ENCODE results near the gene ADM5.

ADM5 gene

DNA sequence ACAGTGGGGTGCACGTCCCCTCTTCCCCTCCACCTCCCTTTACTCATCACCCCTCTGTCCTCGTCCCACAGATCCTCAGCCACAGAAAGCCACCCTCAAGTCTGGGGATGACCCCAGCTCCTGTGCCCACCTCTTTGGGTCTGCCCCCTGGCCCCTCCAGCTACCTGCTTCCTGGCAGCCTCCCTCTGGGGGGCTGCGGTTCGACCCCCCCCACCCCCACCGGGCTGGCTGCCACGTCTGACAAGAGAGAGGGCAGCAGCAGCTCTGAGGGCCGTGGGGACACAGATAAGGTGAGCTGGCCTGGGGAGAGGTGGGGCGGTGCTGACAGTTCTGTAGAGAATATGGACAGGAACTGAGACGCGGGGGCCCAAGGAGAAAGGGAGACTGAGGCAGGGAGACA is 34.8 kb upstream of the ADM5 start:
- TF ChIP-seq CTCF (IDR thresholded peaks at IDR 0.05; ENCODE audit: borderline replicate concordance, insufficient read depth, low read depth, low read length) = no peak
- H3K4me3 ChIP-seq (ENCODE audit: low read depth, low read length) = no peak overlapping the region

GRCh38 chr19:49655570-49656455 is 33.6 kb upstream of the ADM5 start:
- TF ChIP-seq CTCF (IDR thresholded peaks at IDR 0.05; ENCODE audit: borderline replicate concordance, insufficient read depth, low read depth, low read length) = no peak
- no peak overlapping the region for H3K4me3 ChIP-seq (ENCODE audit: low read depth, low read length)

GRCh38 chr19:49656456-49657109 is 32.8 kb upstream of the ADM5 start:
- no peak overlapping the region for H3K4me3 ChIP-seq (ENCODE audit: low read depth, low read length)
- no peak for TF ChIP-seq CTCF (IDR thresholded peaks at IDR 0.05; ENCODE audit: borderline replicate concordance, insufficient read depth, low read depth, low read length)

DNA sequence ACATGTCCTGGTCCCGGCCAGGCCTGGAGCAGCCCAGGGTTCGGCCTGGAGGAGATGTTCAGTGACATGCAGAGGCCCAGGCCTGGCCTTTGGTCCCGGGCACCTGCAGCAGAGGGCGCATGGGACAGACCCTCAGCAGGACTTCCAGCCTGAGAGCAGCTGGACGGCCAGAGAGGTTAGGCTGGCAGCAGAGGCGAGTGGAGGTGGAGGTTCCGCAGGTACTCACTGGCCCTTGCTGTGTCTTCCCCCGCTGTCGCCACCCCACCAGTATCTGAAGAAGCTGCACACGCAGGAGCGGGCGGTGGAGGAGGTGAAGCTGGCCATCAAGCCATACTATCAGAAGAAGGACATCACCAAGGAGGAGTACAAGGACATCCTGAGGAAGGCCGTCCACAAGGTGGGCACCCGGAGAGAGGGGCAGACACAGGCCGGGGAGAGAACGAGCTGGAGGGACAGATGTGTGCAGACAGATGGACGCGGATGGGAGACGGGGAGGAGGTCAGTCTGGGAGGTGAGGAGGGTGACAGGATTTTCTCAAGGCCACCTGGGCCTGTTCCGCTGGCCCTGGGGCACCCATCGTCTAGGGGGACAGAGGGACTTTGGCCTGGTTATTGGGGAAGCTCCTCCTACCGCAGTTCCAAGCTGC is 31.8 kb upstream of the ADM5 start:
- H3K4me3 ChIP-seq (ENCODE audit: low read depth, low read length) = no peak overlapping the region
- no peak for TF ChIP-seq CTCF (IDR thresholded peaks at IDR 0.05; ENCODE audit: borderline replicate concordance, insufficient read depth, low read depth, low read length)

DNA sequence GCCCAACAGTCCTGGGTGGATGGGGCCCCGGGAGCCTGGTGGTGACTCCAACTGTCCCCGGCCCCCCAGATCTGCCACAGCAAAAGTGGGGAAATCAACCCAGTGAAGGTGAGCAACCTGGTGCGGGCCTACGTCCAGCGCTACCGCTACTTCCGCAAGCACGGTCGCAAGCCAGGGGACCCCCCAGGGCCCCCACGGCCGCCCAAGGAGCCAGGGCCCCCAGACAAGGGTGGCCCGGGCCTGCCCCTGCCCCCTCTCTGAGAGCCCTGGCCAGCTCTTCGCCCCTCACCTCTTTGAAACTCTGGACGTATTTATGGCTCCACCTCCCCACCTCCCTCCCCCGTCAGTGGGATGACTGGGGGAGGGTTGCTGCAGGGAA is 31.3 kb upstream of the ADM5 start:
- H3K4me3 ChIP-seq (ENCODE audit: low read depth, low read length) = no peak overlapping the region
- no peak for TF ChIP-seq CTCF (IDR thresholded peaks at IDR 0.05; ENCODE audit: borderline replicate concordance, insufficient read depth, low read depth, low read length)

DNA sequence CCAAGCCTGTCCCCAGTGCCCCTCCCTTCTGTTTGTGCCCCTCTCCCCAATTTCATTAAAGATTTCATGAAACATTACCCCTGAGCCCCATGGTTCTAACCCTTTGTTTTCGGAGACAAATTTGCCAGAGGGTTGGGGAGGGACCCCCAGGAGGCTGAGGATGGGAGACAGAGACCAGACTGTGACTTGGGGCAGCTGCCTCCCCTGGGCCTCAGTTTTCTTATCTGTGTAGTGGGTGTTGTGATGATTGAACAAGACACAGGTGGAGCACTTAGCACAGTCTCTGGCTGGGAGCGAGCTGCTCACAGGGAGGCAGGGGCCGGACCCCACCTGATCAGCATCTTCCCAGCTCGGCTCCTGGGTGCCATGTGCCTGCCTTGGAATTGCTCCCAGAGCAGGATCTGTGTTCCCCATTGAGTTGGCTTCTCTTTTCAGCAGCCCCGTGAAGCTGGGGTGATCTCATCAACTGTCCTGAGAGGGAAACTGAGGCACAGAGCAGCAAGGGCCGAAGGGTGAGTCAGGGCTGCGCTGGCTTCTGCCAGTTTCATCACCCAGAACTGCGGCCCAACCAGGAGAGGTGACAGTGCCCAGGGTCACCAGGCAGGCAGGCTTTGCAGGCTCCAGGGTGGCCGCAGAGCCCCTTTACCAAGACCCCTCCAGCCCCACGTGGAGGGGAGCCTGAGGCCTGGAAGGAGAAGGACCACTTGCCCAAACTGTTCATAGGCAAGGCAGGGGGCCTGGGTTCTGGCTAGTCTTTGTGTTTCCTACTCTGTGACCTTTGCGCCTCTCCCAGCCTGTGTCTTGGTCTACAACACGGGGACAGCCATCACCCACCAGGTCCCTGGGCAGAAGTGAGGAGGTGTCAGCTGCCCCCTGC is 30.6 kb upstream of the ADM5 start:
- no peak overlapping the region for H3K4me3 ChIP-seq (ENCODE audit: low read depth, low read length)
- TF ChIP-seq CTCF (IDR thresholded peaks at IDR 0.05; ENCODE audit: borderline replicate concordance, insufficient read depth, low read depth, low read length) = no peak

Measured in GM12875 (cell line).